SK-N-DZ (cell line): Measurements from ENCODE around the gene ANKRD39.
"Not testable (repeated sequence)": the region's sequence is repeated elsewhere in the genome, so short reads cannot be mapped to it uniquely, and the experiment has no call there.

ENCODE experiments used
- DNase-seq: peaks from one replicate; pipeline ENCODE4 v3.0.0-alpha.2; 2015; ENCODE audit warnings: low spot score

The ANKRD39 gene

DNA sequence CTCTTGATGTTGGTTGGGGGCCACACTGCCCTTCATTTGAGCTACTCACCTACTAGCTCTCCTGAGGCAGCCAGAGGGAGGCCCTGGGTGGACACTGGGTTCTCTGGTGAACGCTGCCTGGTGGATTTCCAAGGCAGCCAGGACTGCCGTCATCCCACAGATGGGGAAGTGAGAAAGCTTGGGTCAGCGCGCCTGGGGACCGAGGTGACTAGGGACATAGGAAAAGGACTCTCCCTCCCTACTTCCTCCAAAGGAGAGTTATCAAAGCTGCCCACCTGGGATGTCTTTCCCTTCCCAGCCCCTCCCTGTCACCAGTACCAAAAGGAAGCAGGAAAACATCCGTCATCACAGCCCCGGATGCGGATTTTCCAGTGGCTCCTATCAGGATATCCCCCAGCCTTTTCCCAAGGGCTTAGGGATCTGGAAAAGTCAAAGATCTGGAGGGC lies 15.9 kb upstream of the ANKRD39 start:
- peak; percentile 39 for DNase-seq

DNA sequence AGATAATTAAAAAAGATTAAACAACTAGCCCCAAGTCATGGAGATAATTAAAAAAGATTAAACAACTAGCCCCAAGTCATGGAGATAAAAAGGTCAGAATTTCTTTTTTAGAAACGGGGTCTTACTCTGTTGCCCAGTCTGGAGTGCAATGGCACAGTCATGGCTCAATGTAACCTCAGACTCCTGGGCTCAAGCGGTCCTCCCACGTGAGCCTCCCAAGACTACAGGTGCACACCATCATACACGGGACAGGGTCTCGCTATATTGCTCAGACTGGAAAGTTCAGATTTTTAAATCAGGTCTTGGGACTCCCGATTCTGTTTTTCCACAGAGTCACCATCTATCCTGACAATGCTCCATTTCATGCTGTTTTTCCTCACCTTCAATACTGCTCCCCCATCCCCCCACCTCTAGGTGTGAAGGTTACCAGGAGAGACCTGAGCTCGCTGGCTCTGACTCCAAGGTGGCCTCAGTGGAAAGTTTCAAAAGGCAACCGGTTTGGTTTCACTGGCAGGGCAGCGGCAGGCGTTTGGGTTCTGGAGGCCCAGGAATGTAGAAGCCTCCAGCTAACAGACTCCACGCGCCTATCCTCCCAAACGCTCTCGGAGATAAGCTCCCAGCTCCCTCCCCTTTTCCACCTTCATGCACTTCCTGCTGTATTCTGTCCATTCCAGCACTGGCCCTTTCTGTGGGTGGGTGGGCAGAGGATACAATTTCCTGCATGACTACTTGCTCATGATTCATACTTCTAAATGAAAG lies 15.0 kb upstream of the ANKRD39 start:
- no peak for DNase-seq

DNA sequence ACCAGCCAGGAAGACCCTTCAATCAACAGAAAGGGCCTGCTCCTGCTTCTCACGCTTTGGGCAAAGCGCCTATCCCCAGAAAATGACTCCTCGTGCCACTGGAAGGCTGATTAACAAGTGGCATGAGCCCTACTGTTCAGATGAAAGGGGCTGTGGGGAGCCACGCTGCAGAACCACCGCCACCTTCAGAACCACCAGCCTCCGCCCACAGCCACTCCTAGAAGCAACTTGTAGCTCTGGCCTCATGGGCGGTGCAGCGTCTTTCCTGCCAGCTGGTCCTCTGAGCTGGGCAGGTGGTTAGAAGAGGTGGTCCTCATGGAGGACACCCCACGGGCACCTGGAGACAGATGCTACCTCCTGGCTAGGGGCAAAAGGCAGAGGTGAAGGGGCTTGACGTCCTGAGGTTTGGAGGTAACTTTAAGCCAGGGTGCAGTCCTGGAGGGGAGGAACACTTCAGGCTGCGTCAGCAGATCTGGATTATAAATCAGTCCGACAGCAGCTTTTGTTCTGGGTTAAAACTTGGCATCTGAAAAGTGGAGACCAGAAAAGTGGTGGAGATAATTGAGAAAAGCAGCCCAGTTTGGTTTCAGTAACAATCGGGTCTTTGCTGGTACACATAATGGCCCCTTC lies 12.9 kb upstream of the ANKRD39 start:
- no peak for DNase-seq

DNA sequence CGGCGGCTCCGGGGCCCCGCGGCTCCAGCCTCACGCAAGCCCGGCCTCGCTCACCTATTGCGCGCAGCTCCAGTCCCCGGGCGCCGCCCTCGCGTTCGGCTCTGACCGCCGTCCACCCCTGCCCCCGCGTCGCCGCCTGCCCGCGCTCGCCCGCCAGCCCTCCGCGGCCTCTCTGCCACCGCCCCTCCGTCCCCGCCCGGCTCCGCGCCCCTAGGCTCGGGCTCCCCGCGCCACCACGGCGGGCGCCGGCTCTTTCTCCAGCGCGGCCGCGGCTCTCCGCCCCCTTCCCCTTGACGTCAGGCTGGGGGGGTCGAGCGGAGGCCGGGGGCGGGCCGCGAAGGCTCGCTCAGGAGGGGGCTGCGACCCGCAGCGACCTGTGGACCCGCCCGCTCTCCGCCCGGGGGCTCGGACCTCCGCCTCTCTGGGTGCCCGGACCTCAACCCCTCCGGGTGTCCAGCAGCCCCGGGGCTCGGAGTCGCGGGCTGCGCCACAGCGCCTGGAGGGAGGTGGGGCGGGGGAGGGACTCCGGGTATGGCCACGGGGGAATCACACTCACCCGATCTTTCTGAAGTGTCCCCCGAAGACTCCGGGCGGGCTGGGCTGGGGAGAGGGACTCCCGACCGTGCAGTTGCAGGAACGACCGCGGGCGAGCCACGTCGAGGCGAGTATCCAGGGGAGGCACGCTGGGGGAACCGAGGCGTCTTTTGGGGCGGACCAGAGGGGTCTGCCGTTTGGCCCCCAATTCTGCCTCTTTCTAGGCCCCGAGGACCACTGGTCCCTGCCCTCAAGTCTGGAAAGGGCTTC lies 12.2 kb upstream of the ANKRD39 start, which contains the start of gene SEMA4C:
Gene SEMA4C, minus strand, starts transcription at position 259 of the 804 bp plus-strand sequence. CDS start 2,194 bp downstream, outside the sequence.
- no peak for DNase-seq

DNA sequence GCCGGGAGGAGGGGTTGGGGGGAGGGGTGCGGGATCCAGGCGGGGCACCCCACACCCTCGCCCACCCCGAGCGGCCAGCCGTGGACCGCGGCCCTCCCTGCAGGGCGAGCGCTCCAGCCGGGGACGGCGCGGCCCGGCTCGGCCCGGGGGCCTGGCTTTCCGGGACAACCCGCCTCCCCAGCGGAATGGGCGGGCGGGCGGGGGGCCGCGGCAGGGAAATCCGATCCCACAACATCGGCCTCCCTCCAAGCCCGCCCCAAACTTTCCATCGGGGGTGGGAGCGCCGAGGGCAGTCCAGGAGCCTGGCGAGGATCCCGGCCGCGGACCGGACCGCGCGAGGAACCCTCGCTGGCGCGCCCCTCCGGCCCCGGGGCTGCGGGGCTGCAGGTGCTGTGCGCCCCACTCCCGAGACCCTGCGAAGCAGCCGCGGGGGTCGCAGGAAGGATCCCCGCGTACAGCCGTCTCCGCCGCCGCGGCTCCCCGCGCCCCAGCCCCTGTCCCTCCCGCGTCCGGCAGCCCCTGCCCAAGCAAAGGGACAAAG lies 11.5 kb upstream of the ANKRD39 start:
- no peak for DNase-seq

DNA sequence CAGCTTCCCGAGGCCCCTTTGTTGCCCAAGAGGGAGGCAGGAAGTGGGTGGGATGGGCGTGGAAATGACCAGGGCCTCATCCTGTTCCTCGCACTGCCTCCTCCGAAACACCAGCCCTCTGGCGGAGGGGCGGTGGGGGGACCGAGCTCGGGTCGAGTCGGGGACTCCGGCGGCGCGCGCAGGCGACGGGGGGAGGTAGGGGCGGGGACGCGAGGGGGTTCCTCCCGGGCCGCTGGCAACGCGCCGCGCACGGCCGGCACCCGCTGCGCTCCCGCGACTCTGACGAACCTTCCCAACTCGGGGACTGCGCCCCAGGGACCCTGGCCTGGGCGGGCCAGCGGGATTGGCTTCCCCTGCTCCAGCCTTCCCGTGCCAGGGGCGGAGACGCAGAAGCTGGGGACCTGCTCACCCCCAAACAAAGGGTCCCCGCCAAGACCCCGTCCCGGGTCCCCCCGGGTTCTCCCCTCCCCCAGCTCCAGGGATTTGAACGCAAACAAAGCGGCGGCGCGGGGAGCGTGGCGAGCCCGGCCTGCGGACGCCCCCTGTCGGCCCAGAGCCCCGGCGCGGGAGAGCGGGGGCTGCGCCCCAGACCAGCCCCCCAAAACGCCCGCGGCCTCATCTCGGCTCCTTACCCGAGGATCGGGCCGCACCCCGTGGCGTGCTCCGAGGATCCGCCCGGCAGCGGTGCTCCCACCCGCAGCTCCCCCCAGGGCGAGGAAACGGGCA lies 10.9 kb upstream of the ANKRD39 start:
- DNase-seq, result peak; percentile 87

DNA sequence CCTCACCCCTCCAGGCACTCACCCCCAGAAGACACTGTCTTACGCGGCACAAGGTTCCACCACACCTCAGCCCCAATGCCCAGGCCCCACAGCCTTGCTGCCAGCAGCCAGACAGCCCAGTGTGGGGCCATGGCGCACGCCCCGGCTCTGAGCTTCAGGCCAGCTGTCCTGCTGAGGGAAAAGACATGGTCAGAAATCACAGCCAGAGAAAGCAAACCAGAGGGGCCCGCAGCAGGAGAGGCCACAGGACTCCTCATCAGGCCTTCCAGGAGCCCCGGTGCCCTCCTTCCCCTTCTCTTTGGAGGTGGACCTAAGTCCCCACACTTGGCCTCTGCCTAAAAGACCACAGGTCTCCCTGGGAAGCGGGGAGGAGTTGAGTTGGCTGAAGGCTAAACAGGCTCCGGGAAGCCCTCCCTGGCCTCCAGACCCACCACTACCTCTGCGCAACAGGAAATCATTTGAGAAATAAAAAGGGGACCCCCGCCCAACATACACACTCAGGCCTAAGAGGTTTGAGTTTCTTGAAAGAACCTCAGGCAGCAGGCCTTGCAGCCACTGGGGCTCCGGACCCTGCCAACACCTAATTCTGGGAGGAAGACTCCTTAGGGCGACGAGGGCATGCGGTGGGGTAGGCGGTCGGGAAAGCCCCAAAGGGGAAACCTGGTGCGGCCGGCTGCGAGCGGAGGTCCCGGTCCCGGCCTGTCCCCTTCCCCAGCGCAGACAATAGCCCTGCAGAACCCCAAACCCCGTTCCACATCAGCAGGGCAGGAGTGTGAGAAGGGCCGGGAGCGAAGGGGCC lies 10.1 kb upstream of the ANKRD39 start:
- no peak for DNase-seq

DNA sequence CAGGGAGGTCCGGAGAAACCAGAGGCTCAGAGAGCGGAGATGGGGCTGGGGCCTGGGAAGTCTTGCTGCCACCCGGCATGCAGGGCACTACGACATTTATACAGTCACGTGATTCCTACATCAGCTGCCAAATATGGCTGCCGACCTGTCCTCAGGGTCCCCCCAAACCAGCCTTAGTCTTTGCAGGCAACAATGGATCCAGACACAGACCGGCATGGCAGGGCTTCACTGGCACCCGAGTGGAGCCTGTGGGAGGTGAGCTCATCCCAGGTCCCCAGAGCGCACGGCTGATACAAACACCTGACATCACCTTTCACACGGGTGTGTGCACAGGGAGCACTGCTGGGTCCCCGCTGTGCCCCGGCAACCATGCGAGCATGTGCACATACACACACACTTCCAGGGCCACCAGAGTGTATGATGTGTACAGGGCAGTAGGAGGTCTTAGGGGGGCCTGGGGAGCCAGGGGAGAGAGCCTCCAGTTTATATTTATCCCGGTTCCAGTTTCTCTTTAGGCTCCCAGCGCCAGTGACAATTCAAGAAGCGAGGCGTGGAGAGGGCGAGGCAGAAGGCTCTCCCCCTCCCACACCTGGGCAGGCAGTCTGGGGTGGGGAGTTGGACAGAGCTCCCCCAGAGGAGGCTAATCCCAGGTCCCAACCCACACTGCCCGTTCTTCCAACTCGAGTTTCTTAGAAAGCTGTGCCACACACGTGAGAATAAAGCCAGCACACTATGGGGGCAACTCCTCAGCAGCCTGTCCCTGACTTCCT lies 9.4 kb upstream of the ANKRD39 start:
- no peak for DNase-seq

DNA sequence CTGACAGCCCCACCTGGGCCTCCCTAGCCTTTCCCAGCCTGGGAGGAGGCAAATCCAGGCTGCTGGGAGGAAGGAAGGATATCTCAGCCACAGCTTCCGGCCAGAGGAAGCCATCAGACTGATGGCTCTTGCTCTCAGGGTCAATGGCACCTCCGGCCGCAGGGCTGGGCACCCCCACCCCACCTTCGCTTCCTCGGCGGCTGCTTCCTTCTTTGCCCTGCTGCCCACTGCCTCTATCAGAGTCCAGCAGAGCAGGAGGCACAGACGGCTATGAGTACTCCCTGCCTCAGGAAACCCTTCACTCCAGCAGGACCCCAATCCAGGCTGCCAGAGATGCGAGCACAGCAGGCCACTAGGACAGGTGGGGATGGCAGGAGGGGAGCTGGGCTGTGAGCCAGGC lies 8.8 kb upstream of the ANKRD39 start:
- no peak for DNase-seq

DNA sequence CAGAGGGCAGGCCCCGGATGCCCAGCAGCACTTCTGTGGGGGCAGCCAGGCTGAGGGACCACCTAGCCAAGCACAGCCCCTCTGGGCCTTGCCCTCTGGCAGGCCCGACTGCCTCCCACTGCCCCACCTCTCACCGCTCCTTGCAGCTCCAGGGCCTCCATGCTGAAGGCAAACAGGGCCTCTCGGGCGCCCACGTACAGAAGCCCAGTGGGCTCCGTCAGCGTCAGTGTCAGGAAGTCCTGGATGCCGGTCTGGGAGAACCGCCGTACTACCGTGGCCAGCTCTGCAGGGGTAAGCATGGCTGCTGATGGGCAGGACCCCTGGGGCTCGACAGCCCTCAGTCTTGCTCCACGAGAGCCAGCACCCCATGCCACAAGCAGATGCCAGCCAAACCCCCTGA lies 8.3 kb upstream of the ANKRD39 start:
- DNase-seq, result no peak

DNA sequence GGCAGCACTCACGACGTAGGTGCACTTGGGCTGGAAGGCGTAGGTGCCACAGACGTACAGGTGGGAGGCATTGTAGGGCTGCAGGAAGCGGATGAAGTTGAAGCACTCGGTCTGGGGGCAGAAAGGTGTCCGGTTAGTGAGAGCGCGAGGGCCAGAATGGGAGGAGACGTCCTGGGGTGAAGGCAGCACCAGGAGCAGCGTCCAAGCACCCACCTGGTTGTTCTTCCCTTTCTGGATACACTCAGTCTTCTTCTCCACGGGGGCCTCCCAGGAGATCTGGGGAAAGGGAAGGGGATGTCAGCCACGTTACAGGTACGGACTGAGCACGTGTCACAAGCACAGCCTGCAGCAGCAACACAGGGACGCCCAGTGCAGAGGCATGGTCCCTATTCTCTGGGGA lies 7.8 kb upstream of the ANKRD39 start:
- no peak for DNase-seq

DNA sequence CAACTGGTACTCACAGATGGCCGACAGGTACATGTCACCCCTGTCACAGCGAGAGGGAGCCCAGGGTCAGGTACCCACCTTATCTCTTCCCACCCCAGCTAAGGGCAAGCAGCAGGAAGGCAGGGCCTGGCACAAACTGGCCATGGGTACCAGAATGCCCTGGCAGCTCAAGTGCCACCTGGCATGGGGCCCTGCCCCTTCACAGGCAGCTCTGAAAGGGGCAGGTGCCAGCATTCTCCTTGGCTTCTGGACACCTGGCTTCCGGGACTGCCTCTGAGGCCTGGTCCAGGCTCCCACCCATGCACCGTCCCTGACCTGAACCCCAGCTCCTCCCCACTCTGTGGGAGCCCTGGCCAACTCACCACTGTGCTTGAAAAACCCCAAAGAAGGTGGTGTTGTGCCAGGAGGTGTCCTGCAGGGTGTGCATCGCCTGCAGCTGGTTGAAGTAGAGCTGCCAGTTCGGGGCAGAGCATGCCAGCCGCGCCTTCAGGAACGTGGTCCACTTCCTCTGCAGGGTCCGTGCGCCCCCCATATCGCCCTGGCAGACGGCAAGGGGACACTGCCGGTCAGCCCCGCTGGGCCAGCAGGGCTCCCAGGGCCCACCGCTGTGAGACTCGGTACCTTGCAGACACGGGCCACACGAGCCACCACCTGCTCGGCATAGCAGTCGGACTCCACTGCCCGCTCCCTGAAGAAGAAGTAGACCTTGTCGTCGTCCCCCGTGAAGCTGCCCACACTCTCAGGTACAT lies 6.7 kb upstream of the ANKRD39 start:
- DNase-seq, result no peak

DNA sequence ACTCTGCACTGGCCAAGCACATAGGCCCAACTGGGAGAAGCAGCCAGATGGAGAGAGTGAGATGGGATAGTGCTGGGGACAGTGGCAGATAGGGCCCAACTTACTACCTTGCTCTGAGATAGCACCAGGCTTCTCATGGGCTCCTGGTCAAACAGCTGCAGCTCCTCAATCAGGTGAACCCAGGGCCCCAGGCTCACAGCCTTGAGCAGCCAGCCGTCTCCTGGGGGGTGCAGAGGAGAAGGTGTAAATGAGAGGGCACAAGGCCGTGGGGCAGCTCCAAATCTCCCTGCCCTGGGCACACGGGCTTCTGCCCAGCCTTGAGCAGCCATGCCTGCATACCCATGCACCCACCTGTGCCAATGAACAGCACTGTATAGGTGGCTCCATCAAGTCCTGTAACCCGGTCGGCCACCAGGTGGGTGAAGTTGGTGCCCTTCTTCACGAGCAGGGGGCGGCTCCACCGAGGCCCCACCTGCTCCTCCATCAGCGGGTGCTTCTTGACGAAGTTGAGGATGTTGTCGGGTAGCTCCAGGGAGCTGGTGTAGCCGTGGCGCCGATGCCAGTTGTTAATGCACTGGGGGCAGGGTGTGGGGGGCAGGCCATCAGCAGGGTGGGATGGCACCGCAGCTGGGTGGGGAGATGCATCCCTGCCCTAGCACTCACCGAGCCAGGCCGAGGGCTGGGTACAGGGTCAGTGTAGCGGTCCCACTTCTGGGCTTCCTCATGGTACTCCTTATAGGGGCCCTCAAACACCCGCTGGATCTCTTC lies 5.9 kb upstream of the ANKRD39 start:
- no peak for DNase-seq

DNA sequence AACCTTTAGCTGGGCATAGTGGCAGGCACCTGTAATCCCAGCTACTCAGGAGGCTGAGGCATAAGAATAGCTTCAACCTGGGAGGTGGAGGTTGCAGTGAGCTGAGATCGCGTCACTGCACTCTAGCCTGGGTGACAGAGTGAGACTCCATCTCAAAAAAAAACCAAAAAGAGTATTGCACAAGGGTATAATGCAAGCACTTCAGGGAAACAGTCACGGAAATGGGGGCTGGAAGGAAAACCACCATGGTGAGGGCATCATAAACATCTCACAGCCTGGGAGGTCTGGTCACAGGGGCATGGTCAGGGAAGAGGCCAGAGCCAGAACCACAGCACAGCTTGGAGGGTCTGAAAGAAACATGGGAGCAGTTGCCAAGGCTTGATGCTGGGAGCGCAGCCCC lies 5.2 kb upstream of the ANKRD39 start:
- DNase-seq, result not testable (repeated sequence)

DNA sequence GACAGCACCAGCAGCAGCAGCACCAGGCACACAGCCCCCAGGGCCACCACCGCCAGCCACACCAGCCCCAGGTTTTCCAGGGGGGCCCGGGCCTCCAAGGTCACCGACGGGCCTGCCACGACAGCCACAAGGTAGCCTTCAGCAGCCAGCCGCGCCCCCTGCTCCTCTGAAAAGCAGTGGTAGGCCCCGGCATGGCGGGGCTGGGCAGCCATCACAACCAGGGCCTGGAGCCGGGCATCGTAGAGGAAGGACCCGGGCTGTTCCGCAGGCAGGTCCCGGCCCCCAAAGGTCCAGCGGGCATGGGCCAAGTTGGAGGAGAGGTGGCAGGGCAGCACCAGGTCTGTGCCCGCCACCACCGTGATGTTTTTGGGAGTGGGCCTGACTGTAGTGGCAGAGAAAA lies 3.3 kb upstream of the ANKRD39 start:
- no peak for DNase-seq

DNA sequence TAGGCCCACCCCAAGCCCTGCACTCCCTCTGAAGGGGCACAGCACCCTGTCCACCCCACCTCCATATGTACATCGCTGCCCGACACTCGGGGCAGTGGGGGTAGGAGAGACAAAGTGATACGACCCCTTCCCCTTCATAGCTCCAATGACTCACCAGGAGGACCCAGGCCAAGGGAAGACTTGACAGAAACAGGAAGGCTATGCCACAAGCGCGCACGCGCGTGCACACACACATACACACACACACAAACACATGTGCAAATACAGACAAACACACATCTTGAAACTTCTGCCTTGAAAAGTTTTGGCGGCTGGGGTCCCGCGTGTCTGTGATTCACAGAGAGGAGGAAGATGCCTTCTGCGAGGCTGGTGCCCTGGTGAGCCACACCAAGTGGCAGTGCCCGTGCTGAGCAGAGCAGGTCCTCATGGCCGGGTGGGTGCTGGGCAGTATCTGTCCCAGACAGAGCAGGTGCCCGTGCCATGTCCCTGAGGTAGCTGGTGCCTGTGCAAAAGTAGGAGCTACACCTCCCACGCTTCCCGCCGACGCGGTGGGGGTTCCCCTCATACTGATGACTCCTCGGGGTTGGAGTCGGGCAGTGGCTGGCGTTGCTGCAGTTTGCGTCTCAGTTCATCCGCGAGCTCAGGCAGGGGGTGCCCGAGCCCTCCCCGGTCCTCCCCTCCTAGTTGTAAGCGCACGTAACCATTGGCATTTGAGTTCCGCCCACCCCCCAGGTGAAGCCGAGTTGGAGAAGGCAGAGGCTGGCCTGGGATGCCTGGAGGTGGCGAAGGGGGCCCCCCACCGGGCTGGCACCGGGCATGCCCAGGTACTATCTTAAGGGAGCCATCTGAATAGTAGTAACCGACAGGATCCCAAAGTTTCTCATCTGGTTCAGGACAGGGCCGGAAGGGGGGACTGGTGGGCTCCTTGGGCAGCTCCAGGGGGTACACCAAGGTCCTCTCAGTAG lies 2.5 kb upstream of the ANKRD39 start:
- DNase-seq, result no peak

DNA sequence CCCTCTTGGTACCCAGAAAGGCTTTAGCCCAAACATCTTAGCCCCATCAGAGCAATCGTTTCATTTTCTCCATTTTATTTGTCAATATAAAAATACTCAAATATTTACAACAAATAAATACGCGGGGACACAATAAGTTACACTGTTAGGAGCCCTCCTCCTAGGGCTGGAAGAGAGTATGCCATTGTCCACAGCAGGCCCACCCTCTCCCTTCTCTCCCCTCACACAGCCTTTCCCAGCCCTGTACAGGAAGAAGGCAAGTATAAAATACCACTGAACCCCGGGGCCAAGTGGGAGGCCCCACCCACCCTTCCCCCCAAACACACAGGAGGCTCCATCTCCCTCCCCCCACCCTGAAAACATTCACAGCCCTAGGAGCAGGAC lies 1.9 kb upstream of the ANKRD39 start:
- no peak for DNase-seq
